ENCODE measurements around the gene TKT.

TKT gene

GRCh38 chr3:53195066-53195450, 60.8 kb downstream of the TKT start:
- no peak for TF ChIP-seq CTCF (conservative IDR thresholded peaks at IDR 0.05)
- peak overlapping the region; percentile 84; the same call in 1 of the 2 replicates for H3K27ac ChIP-seq

GRCh38 chr3:53194210-53195065, 61.4 kb downstream of the TKT start:
- TF ChIP-seq CTCF (conservative IDR thresholded peaks at IDR 0.05) = no peak
- peak overlapping the region; percentile 84 for H3K27ac ChIP-seq

GRCh38 chr3:53193466-53194209, 62.2 kb downstream of the TKT start:
- TF ChIP-seq CTCF (conservative IDR thresholded peaks at IDR 0.05) = no peak
- H3K27ac ChIP-seq = peak overlapping the region; percentile 84

- TF ChIP-seq CTCF (conservative IDR thresholded peaks at IDR 0.05) = no peak
- H3K27ac ChIP-seq = peak overlapping the region; percentile 84
These were observed 63.2 kb downstream of the TKT start for GRCh38 chr3:53192608-53193007.

GRCh38 chr3:53191836-53192480, 63.9 kb downstream of the TKT start:
- peak overlapping the region; percentile 84 for H3K27ac ChIP-seq
- TF ChIP-seq CTCF (conservative IDR thresholded peaks at IDR 0.05) = no peak

- peak overlapping the region; percentile 84 for H3K27ac ChIP-seq
- no peak for TF ChIP-seq CTCF (conservative IDR thresholded peaks at IDR 0.05)
These were observed 65.2 kb downstream of the TKT start for GRCh38 chr3:53190659-53191058.

GRCh38 chr3:53189276-53189675, 66.5 kb downstream of the TKT start:
- no peak for TF ChIP-seq CTCF (conservative IDR thresholded peaks at IDR 0.05)
- no peak overlapping the region for H3K27ac ChIP-seq

Data from VCaP (cell line).